Renal cortex interstitium (tissue), 11 donors: ENCODE data around the gene LCLAT1. TPM values are rescaled to one million over a fixed set of nuclear protein-coding genes. Genes with fewer than 3 reads are reported as not detected.
"Not testable (repeated sequence)": the region's sequence is repeated elsewhere in the genome, so short reads cannot be mapped to it uniquely, and the experiment has no call there.

Experiments used
- DNase-seq, 11 donors: peaks; one replicate each; pipeline ENCODE4 v3.0.0-alpha.2; 2013; ENCODE audit warnings: low read depth in 9 of 11, low spot score in 4 of 11; ENCODE audit errors: extremely low read depth in 1 of 11
- polyA plus RNA-seq, 3 donors: library from polyadenylated mRNA; unstranded; fragments of 120-200 nt; gene quantifications; one replicate each; pipeline ENCODE4 v1.2.1, GENCODE V29; 2013; ENCODE audit not compliant: insufficient read length in 3 of 3

LCLAT1 gene
- polyA plus RNA-seq, 3 donors: 17.2 to 20.8 (median 20.3) TPM

GRCh38 chr2:30470426-30470825 lies 23.4 kb downstream of the LCLAT1 start:
- DNase-seq: no peak

- DNase-seq: no peak
Measured at GRCh38 chr2:30472326-30472725, 25.3 kb downstream of the LCLAT1 start.

GRCh38 chr2:30475542-30475941 lies 28.5 kb downstream of the LCLAT1 start:
- DNase-seq: no peak

GRCh38 chr2:30476636-30477035 lies 29.6 kb downstream of the LCLAT1 start:
- no peak for DNase-seq

GRCh38 chr2:30480703-30481322 lies 33.8 kb downstream of the LCLAT1 start:
- DNase-seq: no peak

- DNase-seq: no peak
Measured at GRCh38 chr2:30481323-30481800, 34.3 kb downstream of the LCLAT1 start.

- no peak for DNase-seq
Measured at GRCh38 chr2:30482011-30482410, 35.0 kb downstream of the LCLAT1 start.

GRCh38 chr2:30484145-30484544 lies 37.1 kb downstream of the LCLAT1 start:
- DNase-seq: no peak

- no peak for DNase-seq
Measured at GRCh38 chr2:30484995-30485394, 37.9 kb downstream of the LCLAT1 start.

- no peak for DNase-seq
Measured at GRCh38 chr2:30486655-30487054, 39.6 kb downstream of the LCLAT1 start.

- no peak for DNase-seq
Measured at GRCh38 chr2:30487603-30488002, 40.6 kb downstream of the LCLAT1 start.

GRCh38 chr2:30488012-30488659 lies 41.1 kb downstream of the LCLAT1 start:
- DNase-seq: no peak

GRCh38 chr2:30491225-30491624 lies 44.2 kb downstream of the LCLAT1 start:
- DNase-seq: no peak

- no peak for DNase-seq
Measured at GRCh38 chr2:30492185-30492584, 45.1 kb downstream of the LCLAT1 start.

- no peak for DNase-seq
Measured at GRCh38 chr2:30492619-30493018, 45.6 kb downstream of the LCLAT1 start.

GRCh38 chr2:30493440-30493839 lies 46.4 kb downstream of the LCLAT1 start:
- DNase-seq: no peak

GRCh38 chr2:30495896-30496295 lies 48.9 kb downstream of the LCLAT1 start:
- not testable (repeated sequence) for DNase-seq

- DNase-seq: no peak
Measured at GRCh38 chr2:30499681-30500080, 52.6 kb downstream of the LCLAT1 start.

GRCh38 chr2:30500699-30501098 lies 53.7 kb downstream of the LCLAT1 start:
- DNase-seq: no peak

GRCh38 chr2:30502310-30502709 lies 55.3 kb downstream of the LCLAT1 start:
- no peak for DNase-seq
